ENCODE measurements around the gene APOL3.

GRCh38 chr22:36143066-36143815 is 17.3 kb downstream of the APOL3 start:
- no peak for TF ChIP-seq POLR2A (IDR thresholded peaks at IDR 0.05; ENCODE audit: low read length)
- TF ChIP-seq GATA1 (IDR thresholded peaks at IDR 0.05; ENCODE audit: low read depth, low read length) = no peak
